K562 (cell line): ENCODE measurements around the gene MSI1. TPM values are rescaled to one million over a fixed set of nuclear protein-coding genes. Genes with fewer than 3 reads are reported as not detected.

Source experiments
- polyA plus RNA-seq, 8 experiments: library from polyadenylated mRNA; depleted of rRNA in 4 of 8; stranded (reverse) in 5 of 8; unstranded in 3 of 8; fragments of >200 nt; fragmentation: Nextera tagmentation in 2 of 8; fragmentation: Illumina TruSeq in 1 of 8; extraction: Ambion mirVana in 2 of 8; extraction: Trizol in 1 of 8; gene quantifications; 2 replicates each; pipeline versions ENCODE4 v1.2.1 to v1.2.3, GENCODE V29; 2011 to 2014; ENCODE audit warnings: inconsistent platforms in 1 of 8, missing spikeins in 1 of 8
- total RNA-seq, 7 experiments: library from RNA; depleted of rRNA in 6 of 7; stranded (reverse); fragments of >200 nt in 6 of 7; fragmentation: Illumina TruSeq in 2 of 7; extraction: Trizol in 2 of 7; gene quantifications; 2 replicates each; pipeline versions ENCODE4 v1.2.1 to v1.2.3, GENCODE V29; 2011 to 2021; ENCODE audit warnings: low replicate concordance in 1 of 7
- TF ChIP-seq, protein P1 (sequence below), 2 experiments: fragments of 450-650 bp; formaldehyde crosslinking in 1 of 2; IDR thresholded peaks; 2 replicates each; pipeline versions ENCODE4 v1.4.0 to v1.6.1; 2014 to 2020; ENCODE audit warnings: mild to moderate bottlenecking in 2 of 2, borderline replicate concordance in 1 of 2, low read depth in 1 of 2

MSI1 gene
- total and polyA plus RNA-seq, 9 of the 15 experiments (the other 6 are each of a cell fraction or from before 2014, with no cell fraction given): 0.16 TPM; not detected in 8

DNA sequence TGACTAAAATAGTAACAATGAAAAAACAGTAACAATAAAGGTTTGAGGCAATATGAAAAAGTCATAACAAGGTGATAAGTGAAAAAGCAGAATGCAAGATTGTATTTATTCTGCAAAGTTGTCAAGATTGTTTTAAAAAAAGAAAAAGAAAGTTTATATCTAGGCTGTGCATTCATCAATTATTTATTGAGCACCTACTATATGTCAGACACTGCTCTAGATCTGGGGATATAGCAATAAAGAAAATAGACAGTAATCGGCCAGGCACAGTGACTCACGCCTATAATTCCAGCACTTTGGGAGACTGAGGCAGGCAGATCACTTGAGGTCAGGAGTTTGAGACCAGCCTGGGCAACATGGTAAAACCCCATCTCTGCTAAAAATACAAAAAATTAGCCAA lies 45.2 kb downstream of the MSI1 start (continued):
- TF ChIP-seq, protein P1, sequence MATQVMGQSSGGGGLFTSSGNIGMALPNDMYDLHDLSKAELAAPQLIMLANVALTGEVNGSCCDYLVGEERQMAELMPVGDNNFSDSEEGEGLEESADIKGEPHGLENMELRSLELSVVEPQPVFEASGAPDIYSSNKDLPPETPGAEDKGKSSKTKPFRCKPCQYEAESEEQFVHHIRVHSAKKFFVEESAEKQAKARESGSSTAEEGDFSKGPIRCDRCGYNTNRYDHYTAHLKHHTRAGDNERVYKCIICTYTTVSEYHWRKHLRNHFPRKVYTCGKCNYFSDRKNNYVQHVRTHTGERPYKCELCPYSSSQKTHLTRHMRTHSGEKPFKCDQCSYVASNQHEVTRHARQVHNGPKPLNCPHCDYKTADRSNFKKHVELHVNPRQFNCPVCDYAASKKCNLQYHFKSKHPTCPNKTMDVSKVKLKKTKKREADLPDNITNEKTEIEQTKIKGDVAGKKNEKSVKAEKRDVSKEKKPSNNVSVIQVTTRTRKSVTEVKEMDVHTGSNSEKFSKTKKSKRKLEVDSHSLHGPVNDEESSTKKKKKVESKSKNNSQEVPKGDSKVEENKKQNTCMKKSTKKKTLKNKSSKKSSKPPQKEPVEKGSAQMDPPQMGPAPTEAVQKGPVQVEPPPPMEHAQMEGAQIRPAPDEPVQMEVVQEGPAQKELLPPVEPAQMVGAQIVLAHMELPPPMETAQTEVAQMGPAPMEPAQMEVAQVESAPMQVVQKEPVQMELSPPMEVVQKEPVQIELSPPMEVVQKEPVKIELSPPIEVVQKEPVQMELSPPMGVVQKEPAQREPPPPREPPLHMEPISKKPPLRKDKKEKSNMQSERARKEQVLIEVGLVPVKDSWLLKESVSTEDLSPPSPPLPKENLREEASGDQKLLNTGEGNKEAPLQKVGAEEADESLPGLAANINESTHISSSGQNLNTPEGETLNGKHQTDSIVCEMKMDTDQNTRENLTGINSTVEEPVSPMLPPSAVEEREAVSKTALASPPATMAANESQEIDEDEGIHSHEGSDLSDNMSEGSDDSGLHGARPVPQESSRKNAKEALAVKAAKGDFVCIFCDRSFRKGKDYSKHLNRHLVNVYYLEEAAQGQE (IDR thresholded peaks at IDR 0.05; ENCODE audit: borderline replicate concordance): no peak
- TF ChIP-seq, protein P1 (CRISPR knock-in tag; IDR thresholded peaks at IDR 0.05; ENCODE audit: low read depth): no peak
